Stomach (tissue), 4 donors: ENCODE measurements around the gene DHCR7.

Experiments used
- CTCF ChIP-seq, 7 experiments: fragments of 450-650 bp in 4 of 7; fragments of 200-600 bp in 3 of 7; sonication (generic) in 3 of 7; IDR thresholded peaks; one replicate each; pipeline ENCODE4 v1.5.1; 2016 to 2019; ENCODE audit warnings: antibody characterized with exemption in 7 of 7, control low read depth in 2 of 7, mild to moderate bottlenecking in 1 of 7
- POLR2AphosphoS5 ChIP-seq, 3 donors: sonication (generic); formaldehyde crosslinking; IDR thresholded peaks; one replicate each; pipeline ENCODE4 v1.6.1; 2016; ENCODE audit warnings: antibody characterized with exemption in 3 of 3

- TF ChIP-seq CTCF (IDR thresholded peaks at IDR 0.05) (no peak), POLR2AphosphoS5 (IDR thresholded peaks at IDR 0.05) (no peak)
These were observed 62.0 kb downstream of the DHCR7 start for GRCh38 chr11:71386202-71386601.
